Endothelial cell of umbilical vein (primary cell): ENCODE measurements around the gene SCP2.
A peak's percentile ranks its signal among the peaks of the same experiment; 100 is the strongest.

Experiments used
- CTCF ChIP-seq, 2 donors: IDR thresholded peaks; 1 replicate in 1 of 2; 2 replicates in 1 of 2; pipeline ENCODE4 v1.5.1; 2011; ENCODE audit warnings: low read length in 2 of 2, mild to moderate bottlenecking in 2 of 2, moderate library complexity in 2 of 2, control low read depth in 1 of 2, inconsistent platforms in 1 of 2, low read depth in 1 of 2; ENCODE audit not compliant: insufficient read depth in 1 of 2; ENCODE audit errors: extremely low read depth in 1 of 2
- EZH2 ChIP-seq: IDR thresholded peaks from 2 replicates; pipeline ENCODE4 v1.6.1; 2012; ENCODE audit warnings: borderline replicate concordance, low read depth, mild to moderate bottlenecking, moderate library complexity, low read length, inconsistent platforms; ENCODE audit not compliant: severe bottlenecking
- GATA2 ChIP-seq: IDR thresholded peaks from 2 replicates; pipeline ENCODE4 v1.7.0; 2011; ENCODE audit warnings: low read depth, mild to moderate bottlenecking, moderate library complexity, mixed read lengths, low read length; ENCODE audit not compliant: insufficient read length, insufficient read depth
- JUN ChIP-seq: IDR thresholded peaks from 2 replicates; pipeline ENCODE4 v1.6.1; 2011; ENCODE audit warnings: borderline replicate concordance, low read depth; ENCODE audit not compliant: insufficient read length, insufficient read depth
- MYC ChIP-seq: IDR thresholded peaks from one replicate; pipeline ENCODE4 v1.6.1; 2011; ENCODE audit warnings: mild to moderate bottlenecking, low read depth, low read length
- POLR2A ChIP-seq: IDR thresholded peaks from 2 replicates; pipeline ENCODE4 v1.6.1; 2012; ENCODE audit warnings: low read depth, mild to moderate bottlenecking, control low read depth, low read length
- POLR2AphosphoS5 ChIP-seq: IDR thresholded peaks from 2 replicates; pipeline ENCODE4 v1.6.1; 2012; ENCODE audit warnings: low read depth, mild to moderate bottlenecking, control low read depth, low read length, moderate library complexity; ENCODE audit not compliant: insufficient read depth
- TF ChIP-seq, protein P1 (sequence below): IDR thresholded peaks from 2 replicates; pipeline ENCODE4 v1.6.1; 2011; ENCODE audit not compliant: insufficient read depth, insufficient read length

DNA sequence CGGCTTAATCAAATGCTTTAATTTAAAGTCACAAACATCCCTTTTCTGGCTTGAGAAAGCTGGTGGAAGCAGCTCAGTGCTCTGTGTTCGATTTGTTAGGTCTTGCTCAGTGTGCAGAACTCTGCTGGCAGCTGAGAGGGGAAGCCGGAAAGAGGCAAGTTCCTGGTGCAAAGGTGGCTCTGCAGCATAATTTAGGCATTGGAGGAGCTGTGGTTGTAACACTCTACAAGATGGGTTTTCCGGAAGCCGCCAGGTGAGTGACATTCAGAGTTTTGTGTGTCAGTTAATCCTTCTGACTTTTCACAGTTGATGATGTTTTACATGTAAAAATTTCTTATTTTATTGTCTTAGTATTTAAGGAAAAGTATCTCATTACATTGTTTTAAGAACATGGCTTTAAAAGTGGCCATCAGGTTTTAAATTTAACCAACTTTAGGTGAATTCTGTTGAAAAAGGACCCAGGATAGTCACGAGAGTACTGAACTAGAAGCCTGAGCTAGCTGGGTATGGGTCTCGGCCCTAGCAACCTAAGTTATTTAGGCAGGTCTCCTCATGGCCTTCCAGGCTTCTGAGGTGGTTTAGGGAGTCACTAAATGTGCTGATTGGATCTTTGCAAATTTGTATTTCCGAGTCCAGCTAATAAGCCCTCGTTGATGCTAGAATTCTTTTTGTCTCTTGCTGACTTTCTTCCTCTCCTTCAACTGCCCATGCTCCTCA lies 87.9 kb downstream of the SCP2 start:
- no peak for TF ChIP-seq CTCF (IDR thresholded peaks at IDR 0.05; ENCODE audit: extremely low read depth in 1 of 2, insufficient read depth in 1 of 2, low read depth in 1 of 2, low read length in 2 of 2)
- peak; percentile 37 for TF ChIP-seq POLR2A
- TF ChIP-seq JUN, result no peak
- no peak for TF ChIP-seq EZH2
- TF ChIP-seq POLR2AphosphoS5, result peak; percentile 64
- TF ChIP-seq, protein P1, sequence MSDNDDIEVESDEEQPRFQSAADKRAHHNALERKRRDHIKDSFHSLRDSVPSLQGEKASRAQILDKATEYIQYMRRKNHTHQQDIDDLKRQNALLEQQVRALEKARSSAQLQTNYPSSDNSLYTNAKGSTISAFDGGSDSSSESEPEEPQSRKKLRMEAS, result no peak
- TF ChIP-seq MYC, result no peak
- TF ChIP-seq GATA2, result no peak
